ENCODE measurements around the gene PTER. TPM values are rescaled to one million over a fixed set of nuclear protein-coding genes. Genes with fewer than 3 reads are reported as not detected.

Gene PTER
- total and polyA plus RNA-seq, 2 of the 13 experiments (the other 11 are each of a cell fraction or from before 2014, with no cell fraction given): 6.1 to 6.6 TPM

DNA sequence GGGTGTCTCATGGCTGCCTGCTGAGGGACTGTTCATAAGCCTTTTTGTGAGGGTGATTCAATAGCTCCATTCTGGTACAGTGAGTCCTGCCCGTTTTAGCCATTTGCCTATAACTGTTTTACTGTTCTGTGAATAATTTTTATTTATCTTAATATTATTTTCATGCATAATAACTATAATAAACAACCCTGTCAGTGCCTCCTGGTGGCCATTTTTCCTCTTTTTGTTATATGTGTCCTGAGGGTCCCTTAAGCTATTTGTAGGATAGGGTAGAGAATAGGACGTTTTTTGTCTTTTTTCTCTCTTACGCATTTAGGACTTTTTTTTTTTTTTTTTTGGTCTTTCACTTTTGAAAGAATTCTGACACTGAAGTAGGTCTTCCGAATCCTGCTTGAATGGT is 82.0 kb downstream of the PTER start:
- no peaks in the 10 kb centered on the region for H3K9me3 ChIP-seq (ENCODE audit: low read length)
- H3K4me3 ChIP-seq (replicated peaks in 1 of 3; ENCODE audit: insufficient read depth in 1 of 3, low read depth in 2 of 3, low read length in 3 of 3): no peak overlapping the region
- no peak overlapping the region for H3K9ac ChIP-seq (ENCODE audit: insufficient read depth, low read depth, low read length)
- TF ChIP-seq ZNF274 (CRISPR knock-in tag; IDR thresholded peaks at IDR 0.05) (no peak), PHF21A (CRISPR knock-in tag; IDR thresholded peaks at IDR 0.05) (no peak), HDAC6 (IDR thresholded peaks at IDR 0.05; ENCODE audit: low read depth, low read length) (no peak), HNRNPH1 (optimal IDR thresholded peaks at IDR 0.05; ENCODE audit: low read depth, low read length) (no peak), KDM6A (CRISPR knock-in tag; IDR thresholded peaks at IDR 0.05; ENCODE audit: low read depth) (no peak), HMGXB4 (CRISPR knock-in tag; IDR thresholded peaks at IDR 0.05; ENCODE audit: borderline replicate concordance in 1 of 2, low read depth in 1 of 2) (no peak), GLI4 (CRISPR knock-in tag; IDR thresholded peaks at IDR 0.05; ENCODE audit: borderline replicate concordance) (no peak), ZNF552 (CRISPR knock-in tag; IDR thresholded peaks at IDR 0.05; ENCODE audit: borderline replicate concordance) (no peak), FUBP1 (CRISPR knock-in tag; IDR thresholded peaks at IDR 0.05; ENCODE audit: borderline replicate concordance) (no peak), ZNF597 (CRISPR knock-in tag; IDR thresholded peaks at IDR 0.05) (no peak), SNRNP70 (IDR thresholded peaks at IDR 0.05; ENCODE audit: low read depth, low read length) (no peak)
- TF ChIP-seq, protein P1, sequence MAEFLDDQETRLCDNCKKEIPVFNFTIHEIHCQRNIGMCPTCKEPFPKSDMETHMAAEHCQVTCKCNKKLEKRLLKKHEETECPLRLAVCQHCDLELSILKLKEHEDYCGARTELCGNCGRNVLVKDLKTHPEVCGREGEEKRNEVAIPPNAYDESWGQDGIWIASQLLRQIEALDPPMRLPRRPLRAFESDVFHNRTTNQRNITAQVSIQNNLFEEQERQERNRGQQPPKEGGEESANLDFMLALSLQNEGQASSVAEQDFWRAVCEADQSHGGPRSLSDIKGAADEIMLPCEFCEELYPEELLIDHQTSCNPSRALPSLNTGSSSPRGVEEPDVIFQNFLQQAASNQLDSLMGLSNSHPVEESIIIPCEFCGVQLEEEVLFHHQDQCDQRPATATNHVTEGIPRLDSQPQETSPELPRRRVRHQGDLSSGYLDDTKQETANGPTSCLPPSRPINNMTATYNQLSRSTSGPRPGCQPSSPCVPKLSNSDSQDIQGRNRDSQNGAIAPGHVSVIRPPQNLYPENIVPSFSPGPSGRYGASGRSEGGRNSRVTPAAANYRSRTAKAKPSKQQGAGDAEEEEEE (CRISPR knock-in tag; IDR thresholded peaks at IDR 0.05; ENCODE audit: borderline replicate concordance): no peak
- WGBS (ENCODE audit: low lambda C conversion rate): 44% methylated on average over 4 of the region's 4 CpGs
- in situ Hi-C loops (cut with HindIII; ENCODE audit: extremely low pct_ligation_motif_present, low pct_unique_long_range_greater_than_20kb) (no loop called here), intact Hi-C loops (cut with micrococcal nuclease; ENCODE audit: unreplicated experiment) (no loop called here)
- H4K20me1 ChIP-seq (ENCODE audit: insufficient read depth, low read length): no peaks in the 10 kb centered on the region
- no TSS peak for BruUV-seq (replicated peaks)
- DNase-seq (ENCODE audit: low spot score) (no peak), FAIRE-seq (no peak), ATAC-seq (no peak)
- no peaks in the 10 kb centered on the region for H3K36me3 ChIP-seq (replicated peaks in 1 of 2; ENCODE audit: control insufficient read depth in 1 of 2, insufficient read depth in 2 of 2, low read length in 2 of 2)
- H3K4me1 ChIP-seq (ENCODE audit: insufficient read depth, low read length): no peaks in the 10 kb centered on the region
- H3K79me2 ChIP-seq (ENCODE audit: insufficient read depth, low read length): no peaks in the 10 kb centered on the region
- CTCF ChIA-PET (ENCODE audit: low intra/inter-chr PET ratio, low total read pairs): no interaction called here
- POLR2A ChIA-PET: no interaction called here
- H2AFZ ChIP-seq (ENCODE audit: low read length): no peak overlapping the region
- no peak overlapping the region for H3K27ac ChIP-seq (ENCODE audit: extremely low read length, insufficient read depth, low read length)
- H3K4me2 ChIP-seq (ENCODE audit: low read depth, low read length): no peak overlapping the region
- peaks cover 1 to 27% of the 10 kb centered on the region in 2 experiments; a peak in 2 of 5 replicates for H3K27me3 ChIP-seq (ENCODE audit: control insufficient read depth in 1 of 2, insufficient read depth in 2 of 2, low read length in 2 of 2)
